Neural progenitor cell (in vitro differentiated cells): ENCODE results near the gene CCT8.

Experiments used
- CTCF ChIP-seq: fragments of 200-600 bp; sonication (generic); IDR thresholded peaks from 2 replicates; pipeline ENCODE4 v1.5.1; 2017; ENCODE audit warnings: antibody characterized with exemption, mild to moderate bottlenecking
- EZH2 ChIP-seq: fragments of 200-600 bp; sonication (generic); IDR thresholded peaks from 2 replicates; pipeline ENCODE4 v1.6.1; 2017; ENCODE audit warnings: antibody characterized with exemption, mild to moderate bottlenecking, moderate library complexity

GRCh38 chr21:29007810-29008209 is 65.6 kb downstream of the CCT8 start:
- TF ChIP-seq CTCF: no peak
- TF ChIP-seq EZH2: no peak
